Measurements from ENCODE around the gene CTSC.

DNA sequence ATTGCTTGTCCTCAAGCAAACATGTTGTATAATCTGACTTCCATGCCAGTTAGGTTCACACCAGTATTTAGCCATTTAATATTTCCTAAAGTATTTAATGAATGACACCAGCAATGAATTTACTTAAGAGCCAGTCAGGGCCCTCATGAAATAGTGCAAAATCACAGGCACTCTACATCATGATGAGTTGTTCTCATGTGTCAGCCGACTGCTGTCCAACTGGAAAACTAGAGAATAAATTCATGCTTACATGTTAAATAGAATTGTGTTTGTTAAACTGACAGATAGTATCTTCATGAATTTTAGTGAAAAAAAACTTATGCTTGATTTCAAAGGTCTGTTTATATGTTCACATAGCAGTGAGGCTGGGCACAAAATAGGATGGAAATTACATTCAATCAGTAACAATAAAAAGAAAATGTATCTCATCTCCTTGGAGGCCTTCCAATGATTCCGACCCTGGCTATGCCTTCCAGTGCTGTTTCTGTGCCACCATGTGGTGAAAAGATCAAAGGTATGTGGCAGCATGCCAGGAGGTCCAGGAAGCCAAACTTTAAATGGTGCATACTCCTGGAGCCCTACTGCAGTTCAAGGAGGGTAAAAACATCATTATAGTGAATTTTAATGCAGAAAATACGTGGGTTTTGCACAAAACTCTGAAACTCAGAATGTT, 45.2 kb downstream of the CTSC start:
- TF ChIP-seq, protein P1, sequence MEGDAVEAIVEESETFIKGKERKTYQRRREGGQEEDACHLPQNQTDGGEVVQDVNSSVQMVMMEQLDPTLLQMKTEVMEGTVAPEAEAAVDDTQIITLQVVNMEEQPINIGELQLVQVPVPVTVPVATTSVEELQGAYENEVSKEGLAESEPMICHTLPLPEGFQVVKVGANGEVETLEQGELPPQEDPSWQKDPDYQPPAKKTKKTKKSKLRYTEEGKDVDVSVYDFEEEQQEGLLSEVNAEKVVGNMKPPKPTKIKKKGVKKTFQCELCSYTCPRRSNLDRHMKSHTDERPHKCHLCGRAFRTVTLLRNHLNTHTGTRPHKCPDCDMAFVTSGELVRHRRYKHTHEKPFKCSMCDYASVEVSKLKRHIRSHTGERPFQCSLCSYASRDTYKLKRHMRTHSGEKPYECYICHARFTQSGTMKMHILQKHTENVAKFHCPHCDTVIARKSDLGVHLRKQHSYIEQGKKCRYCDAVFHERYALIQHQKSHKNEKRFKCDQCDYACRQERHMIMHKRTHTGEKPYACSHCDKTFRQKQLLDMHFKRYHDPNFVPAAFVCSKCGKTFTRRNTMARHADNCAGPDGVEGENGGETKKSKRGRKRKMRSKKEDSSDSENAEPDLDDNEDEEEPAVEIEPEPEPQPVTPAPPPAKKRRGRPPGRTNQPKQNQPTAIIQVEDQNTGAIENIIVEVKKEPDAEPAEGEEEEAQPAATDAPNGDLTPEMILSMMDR (IDR thresholded peaks at IDR 0.05), result no peak
- no peak for TF ChIP-seq POLR2A (IDR thresholded peaks at IDR 0.05)

Measured in gastroesophageal sphincter (tissue), 3 donors.